Measurements from ENCODE around the gene USP13.
A peak's percentile ranks its signal among the peaks of the same experiment; 100 is the strongest.

DNA sequence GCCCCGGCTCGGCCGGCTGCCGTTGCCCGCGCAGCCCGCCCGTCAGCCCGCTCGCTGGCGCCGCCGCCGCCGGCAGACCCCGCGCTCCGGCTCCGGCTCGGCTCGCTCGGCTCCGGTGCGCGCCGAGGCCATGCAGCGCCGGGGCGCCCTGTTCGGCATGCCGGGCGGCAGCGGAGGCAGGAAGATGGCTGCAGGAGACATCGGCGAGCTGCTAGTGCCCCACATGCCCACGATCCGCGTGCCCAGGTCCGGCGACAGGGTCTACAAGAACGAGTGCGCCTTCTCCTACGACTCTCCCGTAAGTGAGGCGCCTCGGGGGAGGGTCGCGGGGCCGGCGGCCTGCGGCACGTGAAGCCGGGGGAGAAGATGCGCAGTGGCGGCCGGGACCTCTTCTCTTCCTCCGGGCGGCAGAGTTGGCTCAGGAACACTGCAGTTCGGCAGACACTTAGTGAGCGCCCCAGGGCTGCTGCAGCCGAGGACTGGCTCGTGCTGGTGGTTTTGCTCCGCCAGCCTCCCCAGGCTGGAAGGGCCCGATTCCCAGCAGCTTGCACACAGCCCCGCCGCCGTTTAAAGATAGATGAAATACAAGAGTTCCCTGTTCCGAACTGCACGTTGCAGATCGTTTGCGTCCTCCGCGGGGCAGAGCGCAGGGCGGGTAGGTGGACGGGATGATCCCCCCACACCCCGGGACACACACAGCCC, 407 bp downstream of the USP13 start:
- TF ChIP-seq, protein P1, sequence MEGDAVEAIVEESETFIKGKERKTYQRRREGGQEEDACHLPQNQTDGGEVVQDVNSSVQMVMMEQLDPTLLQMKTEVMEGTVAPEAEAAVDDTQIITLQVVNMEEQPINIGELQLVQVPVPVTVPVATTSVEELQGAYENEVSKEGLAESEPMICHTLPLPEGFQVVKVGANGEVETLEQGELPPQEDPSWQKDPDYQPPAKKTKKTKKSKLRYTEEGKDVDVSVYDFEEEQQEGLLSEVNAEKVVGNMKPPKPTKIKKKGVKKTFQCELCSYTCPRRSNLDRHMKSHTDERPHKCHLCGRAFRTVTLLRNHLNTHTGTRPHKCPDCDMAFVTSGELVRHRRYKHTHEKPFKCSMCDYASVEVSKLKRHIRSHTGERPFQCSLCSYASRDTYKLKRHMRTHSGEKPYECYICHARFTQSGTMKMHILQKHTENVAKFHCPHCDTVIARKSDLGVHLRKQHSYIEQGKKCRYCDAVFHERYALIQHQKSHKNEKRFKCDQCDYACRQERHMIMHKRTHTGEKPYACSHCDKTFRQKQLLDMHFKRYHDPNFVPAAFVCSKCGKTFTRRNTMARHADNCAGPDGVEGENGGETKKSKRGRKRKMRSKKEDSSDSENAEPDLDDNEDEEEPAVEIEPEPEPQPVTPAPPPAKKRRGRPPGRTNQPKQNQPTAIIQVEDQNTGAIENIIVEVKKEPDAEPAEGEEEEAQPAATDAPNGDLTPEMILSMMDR (IDR thresholded peaks at IDR 0.05), result no peak
- peak; percentile 44 to 81 for TF ChIP-seq POLR2A (IDR thresholded peaks at IDR 0.05)

All from adrenal gland (tissue), 5 donors.